GM23338 (cell line): ENCODE results near the gene PPP1R10.

Experiments
- CREB1 ChIP-seq: fragments of 250-450 bp; sonication (Bioruptor Pico); IDR thresholded peaks from 2 replicates; pipeline ENCODE4 v1.5.0; 2020; ENCODE audit warnings: low read depth, mild to moderate bottlenecking, moderate library complexity
- CTCF ChIP-seq, 2 experiments: fragments of 200-600 bp in 1 of 2; sonication (generic) in 1 of 2; conservative IDR thresholded peaks; 2 replicates each; pipeline versions ENCODE4 v1.5.1 to v1.6.1; 2016 to 2017; ENCODE audit warnings: antibody characterized with exemption in 2 of 2, low read depth in 2 of 2, mild to moderate bottlenecking in 2 of 2, moderate library complexity in 1 of 2
- ETS1 ChIP-seq: IDR thresholded peaks from 2 replicates; pipeline ENCODE4 v1.6.1; 2016; ENCODE audit warnings: antibody characterized with exemption
- EZH2 ChIP-seq: fragments of 200-600 bp; sonication (generic); IDR thresholded peaks from one replicate; pipeline ENCODE4 v1.8.0; 2017; ENCODE audit warnings: antibody characterized with exemption, mild to moderate bottlenecking, low read depth; ENCODE audit not compliant: unreplicated experiment
- EZH2phosphoT487 ChIP-seq: fragments of 200-600 bp; sonication (generic); IDR thresholded peaks from one replicate; pipeline ENCODE4 v1.8.1; 2018; ENCODE audit warnings: antibody characterized with exemption; ENCODE audit not compliant: unreplicated experiment
- JUNB ChIP-seq: IDR thresholded peaks from one replicate; pipeline ENCODE4 v1.6.1; 2016; ENCODE audit warnings: antibody characterized with exemption; ENCODE audit not compliant: unreplicated experiment
- NANOG ChIP-seq: IDR thresholded peaks from 2 replicates; pipeline ENCODE4 v1.6.1; 2016; ENCODE audit warnings: antibody characterized with exemption, borderline replicate concordance
- POLR2AphosphoS5 ChIP-seq: IDR thresholded peaks from 2 replicates; pipeline ENCODE4 v1.6.1; 2016; ENCODE audit warnings: antibody characterized with exemption, low read depth
- REST ChIP-seq: IDR thresholded peaks from one replicate; pipeline ENCODE4 v1.6.1; 2018; ENCODE audit warnings: antibody characterized with exemption; ENCODE audit not compliant: unreplicated experiment
- STAT1 ChIP-seq: IDR thresholded peaks from one replicate; pipeline ENCODE4 v1.6.1; 2016; ENCODE audit warnings: antibody characterized with exemption; ENCODE audit not compliant: unreplicated experiment
- ZNF114 ChIP-seq: fragments of 250-450 bp; sonication (Bioruptor Pico); IDR thresholded peaks from 2 replicates; pipeline ENCODE4 v1.5.0; 2020; ENCODE audit warnings: mild to moderate bottlenecking, moderate library complexity
- ZNF331 ChIP-seq: fragments of 250-450 bp; sonication (Bioruptor Pico); IDR thresholded peaks from 2 replicates; pipeline ENCODE4 v1.5.0; 2020; ENCODE audit warnings: low read depth, mild to moderate bottlenecking, moderate library complexity
- ZNF462 ChIP-seq: fragments of 250-450 bp; sonication (Bioruptor Pico); IDR thresholded peaks from 2 replicates; pipeline ENCODE4 v1.5.0; 2020; ENCODE audit warnings: mild to moderate bottlenecking, moderate library complexity

- TF ChIP-seq CREB1 (CRISPR knock-in tag): no peak
- no peak for TF ChIP-seq EZH2
- TF ChIP-seq CTCF (conservative IDR thresholded peaks at IDR 0.05; ENCODE audit: low read depth in 2 of 2): no peak
- no peak for TF ChIP-seq REST
- TF ChIP-seq JUNB: no peak
- no peak for TF ChIP-seq POLR2AphosphoS5
- no peak for TF ChIP-seq ZNF462 (CRISPR knock-in tag)
- TF ChIP-seq STAT1: no peak
- no peak for TF ChIP-seq EZH2phosphoT487
- no peak for TF ChIP-seq NANOG
- no peak for TF ChIP-seq ZNF114
- TF ChIP-seq ETS1: no peak
- no peak for TF ChIP-seq ZNF331
These were observed 1.3 kb upstream of the PPP1R10 start for GRCh38 chr6:30618270-30618797.
